SK-N-SH treated with all-trans-retinoic acid at 6 μM for 48 hours (cell line): ENCODE measurements around the gene MSMP.

Experiments used
- ATAC-seq: fragments of 200-7000 bp; cut with Tn5 transposase; 3 replicates; pipeline ENCODE4 v1.9.1; 2020; ENCODE audit warnings: mild to moderate bottlenecking, moderate library complexity
- CREB5 ChIP-seq: fragments of 250-450 bp; sonication (Bioruptor Pico); IDR thresholded peaks from 2 replicates; pipeline ENCODE4 v1.5.1; 2020; ENCODE audit warnings: low read depth, mild to moderate bottlenecking, moderate library complexity
- CSDC2 ChIP-seq: fragments of 250-450 bp; sonication (Bioruptor Pico); IDR thresholded peaks from 2 replicates; pipeline ENCODE4 v1.5.0; 2020; ENCODE audit warnings: mild to moderate bottlenecking, moderate library complexity
- CSRNP3 ChIP-seq: fragments of 250-450 bp; sonication (Bioruptor Pico); IDR thresholded peaks from 2 replicates; pipeline ENCODE4 v1.5.1; 2021; ENCODE audit warnings: mild to moderate bottlenecking, moderate library complexity
- ESRRG ChIP-seq: fragments of 250-450 bp; sonication (Bioruptor Pico); IDR thresholded peaks from 2 replicates; pipeline ENCODE4 v1.6.1; 2021; ENCODE audit warnings: mild to moderate bottlenecking
- GLIS3 ChIP-seq: fragments of 250-450 bp; sonication (Bioruptor Pico); IDR thresholded peaks from 2 replicates; pipeline ENCODE4 v1.5.0; 2020; ENCODE audit warnings: mild to moderate bottlenecking, moderate library complexity
- ISL1 ChIP-seq: fragments of 250-450 bp; sonication (Bioruptor Pico); IDR thresholded peaks from 2 replicates; pipeline ENCODE4 v2.1.2; 2022; ENCODE audit warnings: mild to moderate bottlenecking, moderate library complexity
- OSR1 ChIP-seq: fragments of 250-450 bp; sonication (Bioruptor Pico); IDR thresholded peaks from 2 replicates; pipeline ENCODE4 v1.8.0; 2022; ENCODE audit warnings: moderate library complexity, mild to moderate bottlenecking, inconsistent platforms
- PATZ1 ChIP-seq: fragments of 250-450 bp; sonication (Bioruptor Pico); IDR thresholded peaks from 2 replicates; pipeline ENCODE4 v1.8.0; 2020; ENCODE audit warnings: mild to moderate bottlenecking, moderate library complexity, borderline replicate concordance
- POU6F1 ChIP-seq: fragments of 250-450 bp; sonication (Bioruptor Pico); IDR thresholded peaks from 2 replicates; pipeline ENCODE4 v1.8.0; 2021; ENCODE audit warnings: low read depth, mild to moderate bottlenecking, moderate library complexity, borderline replicate concordance
- PPARA ChIP-seq: fragments of 250-450 bp; sonication (Bioruptor Pico); IDR thresholded peaks from 2 replicates; pipeline ENCODE4 v1.5.0; 2020; ENCODE audit warnings: mild to moderate bottlenecking, borderline replicate concordance
- SNAI2 ChIP-seq: fragments of 250-450 bp; sonication (Bioruptor Pico); IDR thresholded peaks from 2 replicates; pipeline ENCODE4 v1.5.0; 2020; ENCODE audit warnings: mild to moderate bottlenecking, moderate library complexity
- TCF4 ChIP-seq: fragments of 250-450 bp; sonication (Bioruptor Pico); IDR thresholded peaks from 2 replicates; pipeline ENCODE4 v1.8.0; 2021; ENCODE audit warnings: mild to moderate bottlenecking, moderate library complexity, borderline replicate concordance
- TSHZ2 ChIP-seq: fragments of 250-450 bp; sonication (Bioruptor Pico); IDR thresholded peaks from 2 replicates; pipeline ENCODE4 v1.5.0; 2020; ENCODE audit warnings: mild to moderate bottlenecking, moderate library complexity
- ZC3H10 ChIP-seq: fragments of 250-450 bp; sonication (Bioruptor Pico); IDR thresholded peaks from 2 replicates; pipeline ENCODE4 v1.5.1; 2021; ENCODE audit warnings: mild to moderate bottlenecking, moderate library complexity
- ZFP3 ChIP-seq: fragments of 250-450 bp; sonication (Bioruptor Pico); IDR thresholded peaks from 2 replicates; pipeline ENCODE4 v1.5.0; 2020; ENCODE audit warnings: mild to moderate bottlenecking, moderate library complexity
- ZFP30 ChIP-seq: fragments of 450-650 bp; formaldehyde crosslinking; IDR thresholded peaks from 2 replicates; pipeline ENCODE4 v1.5.0; 2022; ENCODE audit warnings: mild to moderate bottlenecking, moderate library complexity
- ZNF565 ChIP-seq: fragments of 450-650 bp; formaldehyde crosslinking; conservative IDR thresholded peaks from 2 replicates; pipeline ENCODE4 v1.5.0; 2020; ENCODE audit warnings: low read depth, mild to moderate bottlenecking, moderate library complexity
- ZNF8 ChIP-seq: fragments of 450-650 bp; formaldehyde crosslinking; IDR thresholded peaks from 2 replicates; pipeline ENCODE4 v1.5.0; 2020; ENCODE audit warnings: mild to moderate bottlenecking, moderate library complexity

Gene MSMP

GRCh38 chr9:35730486-35730854, 23.6 kb downstream of the MSMP start:
- no peak for TF ChIP-seq ESRRG (CRISPR knock-in tag)
- TF ChIP-seq, all 23 proteins: peak for 0
- ATAC-seq: no peak

- peak; percentile 32 for ATAC-seq
These were observed 24.2 kb downstream of the MSMP start for GRCh38 chr9:35729700-35730485.

More at GRCh38 chr9:35729700-35730485, 24.2 kb downstream of the MSMP start:
- TF ChIP-seq ZNF8 (CRISPR knock-in tag): no peak
- no peak for TF ChIP-seq POU6F1 (CRISPR knock-in tag)
- TF ChIP-seq TSHZ2 (CRISPR knock-in tag): no peak
- no peak for TF ChIP-seq GLIS3 (CRISPR knock-in tag)
- TF ChIP-seq TCF4 (CRISPR knock-in tag): no peak
- no peak for TF ChIP-seq PPARA
- TF ChIP-seq CSDC2 (CRISPR knock-in tag): no peak
- TF ChIP-seq ESRRG (CRISPR knock-in tag): no peak
- no peak for TF ChIP-seq OSR1 (CRISPR knock-in tag)
- TF ChIP-seq ZC3H10 (CRISPR knock-in tag): no peak
- no peak for TF ChIP-seq ZNF565 (CRISPR knock-in tag)
- no peak for TF ChIP-seq SNAI2 (CRISPR knock-in tag)
- TF ChIP-seq PATZ1: no peak
- TF ChIP-seq ZFP3 (CRISPR knock-in tag): no peak
- no peak for TF ChIP-seq CSRNP3 (CRISPR knock-in tag)
- no peak for TF ChIP-seq ISL1 (CRISPR knock-in tag)
- no peak for TF ChIP-seq CREB5 (CRISPR knock-in tag)
- TF ChIP-seq ZFP30: no peak
